Ascending aorta (tissue), 1 donor: ENCODE data around the gene TC2N. TPM values are rescaled to one million over a fixed set of nuclear protein-coding genes. Genes with fewer than 3 reads are reported as not detected.

Source experiments
- total RNA-seq: library from RNA; depleted of rRNA; stranded (reverse); fragments of >200 nt; gene quantifications from one replicate; pipeline ENCODE4 v1.1.0, GENCODE V29; 2016

The TC2N gene
- total RNA-seq, 1 donor from 2014 or later: 37.8 TPM

Other genes with a start within 250 kb of the TC2N start
- gene CATSPERB, start 135.4 kb downstream of the TC2N start, total RNA-seq: 4.3 TPM
- gene FBLN5, start 80.2 kb upstream of the TC2N start, total RNA-seq: 280 TPM
- gene TRIP11, start 172.5 kb upstream of the TC2N start, total RNA-seq: 8.8 TPM
- gene ATXN3, start 239.0 kb upstream of the TC2N start, total RNA-seq: 90.4 TPM